ENCODE results near the gene ZNF574. TPM values are rescaled to one million over a fixed set of nuclear protein-coding genes. Genes with fewer than 3 reads are reported as not detected.
"Not testable (repeated sequence)": the region's sequence is repeated elsewhere in the genome, so short reads cannot be mapped to it uniquely, and the experiment has no call there.

ZNF574 gene
- total RNA-seq, 4 donors from 2014 or later, result 14.4 to 25.3 (median 17.1) TPM

DNA sequence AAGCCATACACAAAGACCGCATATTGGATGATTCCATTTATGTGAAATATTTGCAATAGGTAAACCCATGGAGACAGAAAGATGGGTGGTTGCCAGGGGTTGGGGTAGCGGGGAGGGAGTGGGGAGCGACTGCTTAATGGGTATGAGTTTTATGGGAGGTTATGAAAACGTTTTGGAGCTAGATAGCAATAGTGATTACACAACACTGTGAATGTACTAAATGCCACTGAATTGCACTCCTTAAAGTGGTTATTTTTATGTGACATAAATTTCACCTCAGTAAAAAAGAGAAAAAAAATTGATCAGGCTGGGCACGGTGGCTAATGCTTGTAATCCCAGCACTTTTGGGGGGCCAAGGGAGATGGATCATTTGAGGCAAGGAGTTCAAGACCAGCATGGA lies 42.6 kb upstream of the ZNF574 start:
- H3K4me3 ChIP-seq, result no peak overlapping the region
- H3K4me1 ChIP-seq, result peaks cover 0 to 11% (median 0%) of the 10 kb centered on the region in 3 donors
- no peaks in the 10 kb centered on the region for H3K9me3 ChIP-seq
- TF ChIP-seq POLR2A (IDR thresholded peaks at IDR 0.05) (no peak), POLR2AphosphoS5 (IDR thresholded peaks at IDR 0.05) (peak; percentile 20), EP300 (IDR thresholded peaks at IDR 0.05) (no peak)
- TF ChIP-seq, protein P1, sequence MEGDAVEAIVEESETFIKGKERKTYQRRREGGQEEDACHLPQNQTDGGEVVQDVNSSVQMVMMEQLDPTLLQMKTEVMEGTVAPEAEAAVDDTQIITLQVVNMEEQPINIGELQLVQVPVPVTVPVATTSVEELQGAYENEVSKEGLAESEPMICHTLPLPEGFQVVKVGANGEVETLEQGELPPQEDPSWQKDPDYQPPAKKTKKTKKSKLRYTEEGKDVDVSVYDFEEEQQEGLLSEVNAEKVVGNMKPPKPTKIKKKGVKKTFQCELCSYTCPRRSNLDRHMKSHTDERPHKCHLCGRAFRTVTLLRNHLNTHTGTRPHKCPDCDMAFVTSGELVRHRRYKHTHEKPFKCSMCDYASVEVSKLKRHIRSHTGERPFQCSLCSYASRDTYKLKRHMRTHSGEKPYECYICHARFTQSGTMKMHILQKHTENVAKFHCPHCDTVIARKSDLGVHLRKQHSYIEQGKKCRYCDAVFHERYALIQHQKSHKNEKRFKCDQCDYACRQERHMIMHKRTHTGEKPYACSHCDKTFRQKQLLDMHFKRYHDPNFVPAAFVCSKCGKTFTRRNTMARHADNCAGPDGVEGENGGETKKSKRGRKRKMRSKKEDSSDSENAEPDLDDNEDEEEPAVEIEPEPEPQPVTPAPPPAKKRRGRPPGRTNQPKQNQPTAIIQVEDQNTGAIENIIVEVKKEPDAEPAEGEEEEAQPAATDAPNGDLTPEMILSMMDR (IDR thresholded peaks at IDR 0.05), result no peak
- no peak for ATAC-seq
- no peak overlapping the region for H3K27ac ChIP-seq
- no peaks in the 10 kb centered on the region for H3K27me3 ChIP-seq
- peaks cover 0 to 41% of the 10 kb centered on the region in 2 donors for H3K36me3 ChIP-seq
- WGBS, 2 donors (ENCODE audit: low coverage in 1 of 2), result 63 to 66% methylated on average over 5 of the region's 5 CpGs

DNA sequence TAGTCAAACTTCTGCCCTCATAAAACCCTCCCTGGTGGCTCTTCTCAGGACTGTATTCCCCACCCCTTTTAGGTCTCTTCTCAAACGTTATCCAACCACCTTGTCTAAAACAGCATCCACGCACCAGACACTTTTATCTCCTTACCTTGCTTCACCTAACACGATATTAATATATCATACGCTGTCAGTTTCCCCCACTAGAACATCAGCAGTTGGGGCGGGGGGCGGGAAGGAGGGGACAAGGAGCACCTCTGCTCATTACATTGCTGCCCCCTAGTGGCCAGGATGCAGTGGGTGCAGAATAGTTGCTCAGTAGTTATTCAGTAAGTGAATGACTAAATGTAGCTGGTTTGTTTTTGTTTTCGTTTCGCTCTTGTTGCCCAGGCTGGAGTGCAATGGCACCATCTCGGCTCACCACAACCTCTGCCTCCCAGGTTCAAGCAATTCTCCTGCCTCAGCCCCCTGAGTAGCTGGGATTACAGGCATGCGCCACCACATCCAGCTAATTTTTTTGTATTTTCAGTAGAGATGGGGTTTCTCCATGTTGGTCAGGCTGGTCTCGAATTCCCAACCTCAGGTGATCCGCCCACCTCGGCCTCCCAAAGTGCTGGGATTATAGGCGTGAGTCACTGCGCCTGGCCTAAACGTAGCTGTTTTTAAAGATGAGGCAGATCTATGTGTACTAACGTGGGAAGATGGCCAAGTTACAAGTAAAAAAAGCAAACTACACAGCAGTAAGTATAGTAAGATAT lies 41.1 kb upstream of the ZNF574 start:
- not testable (repeated sequence) for H3K27me3 ChIP-seq, H3K9me3 ChIP-seq, H3K4me3 ChIP-seq, H3K27ac ChIP-seq
- H3K36me3 ChIP-seq, result peaks cover 0 to 45% of the 10 kb centered on the region in 2 donors
- H3K4me1 ChIP-seq, result peaks cover 0 to 11% (median 0%) of the 10 kb centered on the region in 3 donors
- WGBS, 2 donors (ENCODE audit: low coverage in 1 of 2), result 33 to 42% methylated on average over 15 to 16 of the region's 17 CpGs
- TF ChIP-seq, protein P1 (IDR thresholded peaks at IDR 0.05), result peak in 3 of 4 experiments; percentile 60 to 87 (median 75)
- peak; percentile 51 for ATAC-seq

DNA sequence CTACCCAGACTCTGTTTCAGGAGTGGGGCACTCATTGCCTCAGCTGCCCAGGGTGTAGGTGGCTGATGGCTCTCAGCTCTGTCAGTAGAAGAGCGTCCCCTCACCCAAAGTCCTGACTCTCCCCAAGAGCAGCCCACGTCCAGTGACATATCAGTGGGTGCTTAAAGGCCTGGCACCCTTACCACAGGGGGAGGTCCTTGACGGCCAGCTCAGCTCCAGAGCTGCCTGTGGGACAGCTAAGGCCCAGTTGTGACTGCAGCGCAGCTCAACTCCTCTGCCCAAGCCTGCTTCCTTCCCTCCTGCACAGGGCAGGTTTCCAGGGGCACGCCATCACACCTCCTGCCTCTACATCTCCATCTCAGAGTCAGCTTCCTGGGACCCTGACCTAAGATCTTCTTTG lies 38.3 kb upstream of the ZNF574 start:
- TF ChIP-seq, protein P1 (IDR thresholded peaks at IDR 0.05), result no peak
- TF ChIP-seq POLR2A (IDR thresholded peaks at IDR 0.05) (no peak), EP300 (IDR thresholded peaks at IDR 0.05) (no peak), POLR2AphosphoS5 (IDR thresholded peaks at IDR 0.05) (no peak)
- peaks cover 0 to 67% of the 10 kb centered on the region in 2 donors for H3K36me3 ChIP-seq
- no peak overlapping the region for H3K4me3 ChIP-seq
- no peaks in the 10 kb centered on the region for H3K27me3 ChIP-seq
- H3K9me3 ChIP-seq, result no peaks in the 10 kb centered on the region
- no peak overlapping the region for H3K27ac ChIP-seq
- WGBS, 2 donors (ENCODE audit: low coverage in 1 of 2), result no CpG with 5 or more reads among the region's 5 CpGs
- peaks cover 0 to 1% (median 0%) of the 10 kb centered on the region in 3 donors for H3K4me1 ChIP-seq
- no peak for ATAC-seq

GRCh38 chr19:42038666-42039065 lies 37.3 kb upstream of the ZNF574 start:
- Histone ChIP-seq H3K4me1 (no peaks in the 10 kb centered on the region), H3K9me3 (no peaks in the 10 kb centered on the region), H3K4me3 (no peak overlapping the region), H3K27me3 (no peaks in the 10 kb centered on the region), H3K36me3 (peaks cover 0 to 75% of the 10 kb centered on the region in 2 donors), H3K27ac (no peak overlapping the region)
- WGBS, 2 donors (ENCODE audit: low coverage in 1 of 2), result 67 to 74% methylated on average over 4 to 5 of the region's 6 CpGs
- TF ChIP-seq, protein P1 (IDR thresholded peaks at IDR 0.05), result no peak
- no peak for TF ChIP-seq POLR2A (IDR thresholded peaks at IDR 0.05)
- no peak for TF ChIP-seq EP300 (IDR thresholded peaks at IDR 0.05)
- TF ChIP-seq POLR2AphosphoS5 (IDR thresholded peaks at IDR 0.05), result no peak
- peak; percentile 58 for ATAC-seq

GRCh38 chr19:42040031-42040430 lies 35.9 kb upstream of the ZNF574 start:
- H3K4me3 ChIP-seq, result no peak overlapping the region
- H3K36me3 ChIP-seq, result peaks cover 0 to 89% of the 10 kb centered on the region in 2 donors
- H3K27me3 ChIP-seq, result no peaks in the 10 kb centered on the region
- no peak overlapping the region for H3K27ac ChIP-seq
- TF ChIP-seq, protein P1 (IDR thresholded peaks at IDR 0.05), result no peak
- no peak for TF ChIP-seq POLR2AphosphoS5 (IDR thresholded peaks at IDR 0.05)
- no peak for TF ChIP-seq POLR2A (IDR thresholded peaks at IDR 0.05)
- H3K4me1 ChIP-seq, result no peaks in the 10 kb centered on the region
- no peaks in the 10 kb centered on the region for H3K9me3 ChIP-seq
- no peak for ATAC-seq

DNA sequence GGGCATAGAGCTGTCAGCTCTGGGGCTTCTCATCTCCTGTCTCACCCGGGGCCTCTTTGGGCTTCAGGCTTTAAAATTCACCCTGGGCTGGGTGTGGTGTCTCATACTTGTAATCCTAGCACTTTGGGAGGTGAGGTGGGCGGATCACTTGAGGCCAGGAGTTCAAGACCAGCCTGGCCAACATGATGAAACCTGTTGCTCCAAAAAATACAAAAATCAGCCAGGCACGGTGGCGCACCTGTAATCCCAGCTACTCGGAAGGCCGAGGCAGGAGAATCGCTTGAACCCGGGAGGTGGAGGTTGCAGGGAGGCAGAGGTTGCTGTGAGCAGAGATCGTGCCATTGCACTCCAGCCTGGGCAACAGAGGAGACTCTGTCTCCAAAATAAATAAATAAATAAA lies 35.5 kb upstream of the ZNF574 start:
- peaks cover 0 to 94% of the 10 kb centered on the region in 2 donors for H3K36me3 ChIP-seq
- WGBS, 2 donors (ENCODE audit: low coverage in 1 of 2), result no CpG with 5 or more reads among the region's 9 CpGs
- not testable (repeated sequence) for H3K27me3 ChIP-seq, H3K27ac ChIP-seq, H3K9me3 ChIP-seq, H3K4me3 ChIP-seq, H3K4me1 ChIP-seq, ATAC-seq
